Amniotic epithelial cell (primary cell): ENCODE measurements around the gene KLRC4.
"Not testable (repeated sequence)": the region's sequence is repeated elsewhere in the genome, so short reads cannot be mapped to it uniquely, and the experiment has no call there.

ENCODE experiments used
- DNase-seq: peaks from one replicate; pipeline ENCODE4 v3.0.0-alpha.2; 2010; ENCODE audit warnings: low read depth

KLRC4 gene

DNA sequence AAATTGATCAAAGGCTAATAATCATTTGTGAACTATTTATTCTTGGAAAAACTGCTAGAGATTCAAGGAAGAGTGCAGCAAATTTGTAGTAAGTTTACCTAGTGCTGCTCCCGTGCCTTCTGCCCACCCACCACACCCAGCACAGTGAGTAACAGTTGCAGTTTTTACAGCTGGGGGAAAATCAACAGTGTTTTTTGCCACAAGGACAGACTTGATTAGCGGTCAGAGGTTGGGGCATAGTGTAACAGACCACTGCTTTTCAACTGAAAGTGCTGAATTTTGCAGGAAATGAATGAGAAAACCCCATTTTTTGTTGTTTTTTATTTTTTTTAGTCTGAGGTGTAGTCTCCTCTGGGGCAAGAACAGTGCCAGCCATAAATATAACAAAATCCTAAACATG, 12.3 kb downstream of the KLRC4 start:
- no peak for DNase-seq

DNA sequence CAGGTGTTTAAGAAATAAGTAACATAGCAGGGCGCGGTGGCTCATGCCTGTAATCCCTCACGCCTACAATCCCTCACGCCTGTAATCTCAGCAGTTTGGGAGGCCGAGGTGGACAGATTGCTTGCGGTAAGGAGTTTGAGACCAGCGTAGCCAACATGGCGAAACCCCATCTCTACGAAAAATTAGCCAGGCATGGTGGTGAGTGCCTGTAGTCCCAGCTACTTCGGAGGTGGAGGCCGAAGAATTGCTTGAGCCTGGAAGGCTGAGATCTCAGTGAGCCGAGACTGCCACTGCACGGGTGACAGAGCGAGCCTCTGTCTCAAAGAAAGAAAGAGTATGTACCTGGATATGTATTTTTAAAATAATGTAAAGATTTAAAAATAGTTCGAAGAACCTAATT, 13.4 kb downstream of the KLRC4 start:
- DNase-seq: not testable (repeated sequence)

DNA sequence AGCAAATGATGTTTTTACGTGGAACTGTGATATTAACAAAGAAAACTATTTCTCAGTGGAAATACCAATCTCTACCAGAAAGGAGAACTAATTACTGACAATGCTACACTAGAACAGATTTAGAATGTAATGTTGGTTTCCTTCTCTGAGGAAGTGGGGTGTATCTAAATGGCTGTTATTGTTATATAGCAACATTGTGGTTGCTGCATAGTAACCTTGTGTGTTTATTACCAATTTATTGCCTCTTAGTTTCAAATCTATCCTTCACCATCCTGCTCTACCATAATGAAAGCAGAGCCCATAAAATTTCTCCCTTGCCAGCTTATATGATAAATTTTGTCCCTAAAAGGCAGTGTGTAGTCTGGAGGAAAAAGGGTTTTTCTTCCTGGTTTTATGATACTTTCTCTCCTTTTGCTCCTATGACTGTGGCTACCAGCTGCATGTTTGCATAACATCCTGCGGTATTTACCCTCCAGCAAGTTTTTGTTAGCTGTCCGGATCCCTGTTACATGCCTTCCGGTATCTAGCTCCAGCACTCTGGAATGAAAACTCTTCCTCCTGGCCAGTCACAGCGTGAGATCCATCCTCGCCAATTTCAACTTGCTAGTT, 14.1 kb downstream of the KLRC4 start:
- DNase-seq: peak; percentile 73

DNA sequence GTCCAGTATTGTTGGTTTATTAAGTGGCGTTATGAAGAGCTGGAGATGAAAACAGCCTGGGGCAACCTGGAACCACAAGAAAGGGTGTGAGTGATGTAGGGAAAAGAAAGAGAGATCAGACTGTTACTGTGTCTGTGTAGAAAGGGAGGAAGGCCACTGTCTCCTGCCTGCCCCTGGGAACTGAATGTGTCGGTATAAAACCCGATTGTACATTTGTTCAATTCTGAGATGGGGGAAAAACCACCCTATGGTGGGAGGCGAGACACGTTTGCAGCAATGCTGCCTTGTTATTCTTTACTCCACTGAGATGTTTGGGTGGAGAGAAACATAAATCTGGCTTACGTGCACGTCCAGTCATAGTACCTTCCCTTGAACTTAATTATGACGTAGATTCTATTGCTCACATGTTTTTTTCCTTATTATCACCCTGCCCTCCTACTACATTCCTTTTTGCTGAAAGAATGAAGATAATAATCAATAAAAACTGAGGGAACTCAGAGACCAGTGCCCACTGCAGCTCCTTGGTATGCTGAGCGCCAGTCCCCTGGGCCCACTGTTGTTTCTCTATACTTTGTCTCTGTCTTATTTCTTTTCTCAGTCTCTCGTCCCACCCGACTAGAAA, 14.9 kb downstream of the KLRC4 start:
- not testable (repeated sequence) for DNase-seq

DNA sequence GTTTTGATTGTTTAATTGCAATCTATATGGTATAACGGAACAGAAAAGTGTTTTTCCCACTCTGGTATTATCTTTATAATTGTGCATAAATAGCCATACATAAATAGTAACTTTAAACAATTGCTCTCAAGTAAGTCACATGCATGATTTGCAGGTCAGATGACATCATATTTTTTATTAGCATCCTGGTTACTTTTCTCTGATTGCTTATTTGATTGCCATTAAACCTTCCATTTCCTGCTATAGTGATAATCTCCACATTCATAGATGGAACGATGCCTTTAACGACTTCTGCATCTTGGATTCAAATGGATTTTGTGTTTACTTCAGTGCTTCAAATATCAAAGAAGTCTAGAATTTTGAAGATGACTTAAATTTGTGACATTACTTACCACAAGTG, 16.3 kb downstream of the KLRC4 start:
- DNase-seq: no peak

DNA sequence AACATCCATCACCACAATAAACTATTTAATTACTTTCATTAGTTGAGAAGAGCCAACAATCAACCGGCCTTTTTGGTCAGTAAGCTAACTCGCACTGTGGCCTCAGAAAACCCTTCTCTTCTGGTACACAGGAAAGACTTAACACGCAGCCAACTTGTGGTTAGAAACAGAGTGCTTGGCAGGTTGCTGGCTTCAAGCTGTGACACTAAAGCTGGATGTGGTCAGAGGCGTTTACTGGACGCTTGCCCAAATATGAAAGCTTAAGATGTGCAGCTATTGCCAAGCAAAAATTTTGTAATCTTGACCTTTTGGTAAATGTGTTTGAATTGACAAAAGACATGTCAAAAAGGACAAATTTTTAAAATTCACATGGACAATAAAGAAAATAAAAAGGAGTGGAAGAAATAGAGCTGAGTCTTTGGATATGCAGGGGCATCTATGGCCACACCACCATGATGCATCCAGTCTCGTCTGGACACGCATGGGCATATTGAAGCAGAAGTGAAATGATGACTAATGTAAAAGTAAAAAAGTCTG, 17.1 kb downstream of the KLRC4 start:
- DNase-seq: peak; percentile 95

DNA sequence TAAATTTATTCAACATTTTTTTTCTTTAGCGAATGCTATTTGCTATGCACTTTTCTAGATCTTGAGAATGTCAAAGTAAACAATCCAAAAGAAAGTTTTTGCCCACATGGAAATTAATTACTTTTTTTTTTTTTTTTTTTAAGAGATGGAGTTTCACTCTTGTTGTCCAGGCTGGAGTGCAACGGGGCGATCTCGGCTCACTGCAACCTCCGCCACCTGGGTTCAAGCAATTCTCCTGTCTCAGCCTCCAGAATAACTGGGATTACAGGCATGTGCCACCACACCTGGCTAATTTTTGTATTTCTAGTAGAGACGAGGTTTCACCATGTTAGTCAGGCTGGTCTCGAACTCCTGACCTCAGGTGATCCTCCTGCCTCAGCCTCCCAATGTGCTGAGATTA, 18.6 kb downstream of the KLRC4 start:
- DNase-seq: not testable (repeated sequence)

DNA sequence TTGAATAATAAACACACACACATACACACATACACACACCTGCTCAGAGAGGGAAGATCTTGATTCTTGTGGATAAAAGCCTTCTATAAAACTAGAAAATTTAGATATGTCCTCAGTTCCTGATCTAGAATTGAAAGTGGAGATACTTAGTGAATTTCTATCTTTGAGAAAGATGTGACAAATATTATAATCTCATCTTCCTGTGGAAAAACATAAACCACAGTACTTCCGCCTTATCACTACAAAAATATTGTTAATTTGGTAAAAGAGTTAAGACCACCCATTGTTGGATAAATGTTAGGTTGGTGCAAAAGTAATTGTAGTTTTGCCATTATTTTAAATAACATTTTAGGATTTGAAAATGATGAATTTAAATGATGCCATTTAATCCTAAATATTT, 19.7 kb downstream of the KLRC4 start, which contains the start of gene KLRK1:
TSS of gene KLRK1 (minus strand) at position 138 of the 400 bp plus-strand sequence. CDS start 1,231 bp downstream, outside the sequence.
- no peak for DNase-seq

DNA sequence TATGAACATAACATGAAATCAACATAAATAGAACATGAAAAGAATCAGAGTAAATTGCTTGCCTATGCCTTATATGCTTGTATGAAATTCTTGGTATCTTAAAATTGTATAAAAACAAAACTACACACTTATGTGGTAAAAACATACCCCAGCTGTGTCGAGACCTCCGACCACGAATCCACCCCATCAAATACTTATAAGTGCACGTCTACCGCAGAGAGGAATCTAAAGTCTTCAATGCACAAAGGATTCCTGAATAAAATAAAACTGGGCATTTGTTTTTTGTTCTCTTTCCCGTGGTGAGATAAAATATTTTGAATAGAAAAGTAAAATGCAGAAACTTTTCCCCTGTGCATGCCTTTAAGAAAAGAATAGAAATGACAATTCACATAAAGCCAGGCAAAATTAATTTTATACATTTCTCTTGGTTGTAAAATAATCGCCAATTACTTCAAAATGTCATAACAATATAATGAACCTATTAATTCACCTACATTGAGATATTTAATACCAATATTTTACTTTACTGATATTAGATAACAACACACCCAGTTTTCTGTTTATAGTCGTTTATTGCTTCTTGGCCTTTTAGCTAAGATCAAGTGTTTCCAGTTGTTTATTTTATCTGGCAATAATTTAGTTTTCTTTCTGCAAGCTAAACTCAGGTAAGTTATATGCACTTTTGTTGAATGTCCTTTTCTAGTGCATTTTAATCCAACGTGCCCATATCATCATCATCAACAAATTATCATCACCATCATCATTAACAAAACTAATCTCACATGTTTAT, 20.7 kb downstream of the KLRC4 start:
- DNase-seq: no peak

DNA sequence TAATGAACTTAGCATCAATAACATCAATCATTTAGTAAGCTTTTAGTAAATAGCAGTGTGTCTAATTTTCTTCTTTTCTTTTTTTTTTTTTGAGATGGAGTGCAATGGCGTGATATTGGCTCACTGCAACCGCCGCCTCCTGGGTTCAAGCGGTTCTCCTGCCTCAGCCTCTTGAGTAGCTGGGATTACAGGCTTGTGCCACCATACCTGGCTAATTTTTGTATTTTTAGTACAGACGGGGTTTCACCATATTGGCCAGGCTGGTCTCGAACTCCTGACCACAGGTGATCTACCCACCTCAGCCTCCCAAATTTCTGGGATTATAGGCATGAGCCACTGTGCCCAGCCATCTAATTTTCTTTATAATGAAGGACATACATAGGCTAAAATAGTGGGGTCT, 22.1 kb downstream of the KLRC4 start:
- DNase-seq: not testable (repeated sequence)

DNA sequence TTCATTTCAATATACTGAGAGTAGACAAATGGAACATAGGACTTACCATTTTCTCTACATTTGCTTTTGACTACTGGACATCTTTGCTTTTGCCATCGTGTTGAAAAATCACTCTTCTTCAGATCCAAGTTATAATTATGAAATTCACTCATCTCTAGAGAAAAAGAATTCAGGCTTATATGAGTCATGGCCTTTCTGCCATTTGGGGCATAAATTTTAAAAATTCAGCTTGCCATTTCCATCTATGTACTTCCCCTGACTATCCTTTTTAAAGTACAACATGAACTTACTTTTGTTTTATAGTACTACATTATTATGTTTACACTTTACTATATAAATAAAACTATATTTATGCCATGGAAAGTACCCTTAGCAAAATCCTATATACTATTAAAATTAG, 22.7 kb downstream of the KLRC4 start:
- DNase-seq: no peak

DNA sequence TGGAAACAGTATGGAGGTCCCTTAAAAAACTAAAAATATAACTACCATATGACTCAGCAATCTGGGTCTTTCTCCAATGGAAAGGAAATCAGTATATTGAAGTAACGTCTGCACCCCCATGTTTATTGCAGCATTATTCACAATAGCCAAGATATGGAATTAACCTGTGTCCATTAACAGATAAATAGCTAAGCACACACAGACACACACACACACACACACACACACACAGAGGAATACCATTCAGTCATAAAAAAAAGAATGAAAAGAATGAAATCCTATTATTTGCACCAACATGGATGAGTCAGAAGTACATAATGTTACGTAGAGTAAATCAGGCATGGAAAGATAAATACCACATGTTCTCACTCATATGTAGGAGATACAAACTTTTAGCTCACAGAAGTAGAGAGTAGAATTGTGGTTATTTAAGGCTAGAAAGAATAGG, 24.4 kb downstream of the KLRC4 start:
- peak; percentile 91 for DNase-seq

DNA sequence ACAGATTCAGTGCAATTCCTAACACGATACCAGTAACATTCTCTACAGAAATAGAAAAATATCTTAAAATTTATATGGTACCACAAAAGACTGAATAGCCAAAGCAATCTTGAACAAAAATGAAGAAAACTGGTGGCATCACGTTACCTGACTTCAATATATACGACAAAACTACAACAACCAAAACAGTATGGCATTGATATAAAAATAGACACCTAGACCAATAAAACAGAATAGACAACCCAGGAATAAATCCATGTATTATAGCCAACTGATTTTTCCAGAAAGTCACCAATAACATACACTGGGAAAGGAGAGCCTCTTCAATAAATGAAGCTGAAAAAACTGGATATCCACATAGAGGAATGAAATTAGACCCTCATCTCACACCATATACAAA, 25.4 kb downstream of the KLRC4 start:
- DNase-seq: no peak

DNA sequence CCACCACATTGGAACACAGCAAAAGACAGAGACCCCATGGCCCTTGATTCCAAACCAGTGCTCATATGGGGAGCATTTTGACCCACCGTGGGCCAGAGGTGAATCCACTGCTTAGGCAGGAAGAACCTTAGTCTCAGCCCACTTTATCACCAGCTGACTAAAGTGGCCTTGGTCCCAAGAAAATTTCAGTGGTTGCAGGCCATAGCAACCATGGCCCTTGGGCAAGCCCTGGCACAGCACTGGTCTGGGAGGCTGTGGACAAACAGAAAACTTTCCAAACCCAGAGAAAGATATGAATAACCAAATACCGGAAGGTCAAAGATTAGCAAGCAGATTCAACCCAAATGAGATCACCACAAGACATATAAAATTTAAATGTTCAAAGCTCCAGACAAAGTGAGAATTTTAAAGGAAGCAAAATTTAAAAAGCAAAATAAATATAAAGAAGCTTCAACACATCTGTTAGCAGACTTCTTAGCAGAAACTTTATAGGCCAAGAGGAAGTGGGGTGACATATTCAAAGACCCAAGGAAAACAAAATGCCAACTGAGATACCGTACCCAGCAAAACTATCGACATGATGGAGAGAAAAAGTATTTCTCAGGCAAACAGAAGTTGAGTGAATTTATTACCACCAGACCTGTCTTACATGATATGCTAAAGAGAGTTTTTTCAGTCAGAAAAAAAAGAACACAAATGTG, 27.5 kb downstream of the KLRC4 start:
- DNase-seq: no peak

DNA sequence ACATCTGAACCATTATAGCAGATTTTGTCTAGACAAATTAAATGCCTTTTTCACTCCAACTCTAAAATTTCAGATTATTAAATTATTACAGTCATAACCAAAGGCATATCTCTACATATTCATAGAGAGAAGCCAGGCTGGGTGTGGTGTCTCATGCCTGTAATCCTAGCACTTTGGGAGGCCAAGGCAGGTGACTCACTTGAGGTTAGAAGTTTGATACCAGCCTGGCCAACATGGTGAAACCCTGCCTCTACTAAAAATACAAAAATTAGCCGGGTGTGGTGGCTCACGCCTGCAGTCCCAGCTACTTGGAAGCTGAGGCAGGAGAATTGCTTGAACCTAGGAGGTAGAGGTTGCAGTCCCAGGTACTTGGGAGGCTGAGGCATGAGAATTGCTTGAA, 30.8 kb downstream of the KLRC4 start:
- DNase-seq: not testable (repeated sequence)

DNA sequence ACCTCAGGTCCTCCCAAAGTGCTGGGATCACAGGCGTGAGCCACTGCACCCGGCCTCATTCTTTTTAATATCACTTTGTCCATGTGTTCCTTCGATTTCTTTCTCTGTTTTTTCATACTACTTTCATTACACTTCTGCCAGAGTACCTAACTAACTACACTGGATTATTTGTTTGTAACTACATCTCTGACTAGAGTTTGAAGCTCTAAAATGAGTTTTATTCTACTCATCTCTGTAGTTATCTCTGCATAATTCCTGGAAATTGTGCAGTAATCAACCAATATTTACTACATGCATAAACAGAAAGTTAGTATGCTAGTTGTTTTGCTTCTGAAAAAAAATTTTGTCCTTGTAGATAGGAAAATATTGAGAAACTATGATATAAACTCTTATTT, 34.9 kb downstream of the KLRC4 start:
- no peak for DNase-seq

DNA sequence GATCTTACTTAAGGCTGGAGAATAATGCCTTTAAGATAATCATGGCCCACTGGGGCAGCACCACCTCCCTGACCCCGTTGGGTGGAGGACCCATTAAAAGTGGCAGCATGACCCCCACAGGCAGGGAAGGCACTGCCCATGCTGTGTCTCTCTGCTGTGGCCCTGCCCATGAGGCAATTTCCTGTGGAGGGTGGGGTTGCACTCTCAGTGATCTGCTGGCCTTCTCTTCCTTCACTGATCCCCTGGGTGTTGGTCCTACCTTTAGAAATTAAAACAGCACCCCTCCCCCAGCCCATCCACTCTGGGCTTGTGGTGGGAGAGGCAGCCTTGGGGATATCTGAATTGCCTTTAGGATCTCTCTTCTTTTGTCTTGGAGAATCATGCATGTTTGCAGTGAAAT, 37.0 kb downstream of the KLRC4 start:
- DNase-seq: no peak

DNA sequence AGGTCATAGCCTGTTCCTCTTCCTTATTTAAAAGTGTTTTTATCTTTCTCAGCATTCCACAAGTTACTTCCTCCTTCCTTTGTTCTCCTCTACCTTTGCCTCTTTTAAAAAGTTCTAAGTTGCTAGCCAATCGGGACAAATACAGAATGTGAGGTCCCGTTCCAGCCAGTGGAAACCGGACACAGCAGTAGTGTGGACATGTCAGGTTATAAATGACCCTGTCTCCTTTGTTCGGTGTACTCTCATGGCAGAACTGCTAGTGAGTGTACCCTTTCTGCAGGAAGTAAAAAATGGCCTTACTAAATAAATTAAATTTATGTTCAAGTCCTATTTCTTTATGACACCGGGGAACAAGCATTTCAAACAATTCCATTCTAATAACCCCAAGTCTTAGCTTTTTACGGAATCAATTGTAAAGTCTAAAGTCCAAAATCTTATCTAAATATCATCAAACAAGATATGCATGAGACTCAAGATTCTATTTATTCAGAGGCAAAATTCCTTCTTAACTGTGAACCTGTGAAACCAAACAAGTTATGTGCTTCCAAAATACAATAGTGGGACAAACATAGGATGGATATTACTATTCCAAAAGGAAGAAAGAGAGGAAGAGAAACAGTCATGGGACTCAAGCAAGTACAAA, 37.5 kb downstream of the KLRC4 start:
- not testable (repeated sequence) for DNase-seq

DNA sequence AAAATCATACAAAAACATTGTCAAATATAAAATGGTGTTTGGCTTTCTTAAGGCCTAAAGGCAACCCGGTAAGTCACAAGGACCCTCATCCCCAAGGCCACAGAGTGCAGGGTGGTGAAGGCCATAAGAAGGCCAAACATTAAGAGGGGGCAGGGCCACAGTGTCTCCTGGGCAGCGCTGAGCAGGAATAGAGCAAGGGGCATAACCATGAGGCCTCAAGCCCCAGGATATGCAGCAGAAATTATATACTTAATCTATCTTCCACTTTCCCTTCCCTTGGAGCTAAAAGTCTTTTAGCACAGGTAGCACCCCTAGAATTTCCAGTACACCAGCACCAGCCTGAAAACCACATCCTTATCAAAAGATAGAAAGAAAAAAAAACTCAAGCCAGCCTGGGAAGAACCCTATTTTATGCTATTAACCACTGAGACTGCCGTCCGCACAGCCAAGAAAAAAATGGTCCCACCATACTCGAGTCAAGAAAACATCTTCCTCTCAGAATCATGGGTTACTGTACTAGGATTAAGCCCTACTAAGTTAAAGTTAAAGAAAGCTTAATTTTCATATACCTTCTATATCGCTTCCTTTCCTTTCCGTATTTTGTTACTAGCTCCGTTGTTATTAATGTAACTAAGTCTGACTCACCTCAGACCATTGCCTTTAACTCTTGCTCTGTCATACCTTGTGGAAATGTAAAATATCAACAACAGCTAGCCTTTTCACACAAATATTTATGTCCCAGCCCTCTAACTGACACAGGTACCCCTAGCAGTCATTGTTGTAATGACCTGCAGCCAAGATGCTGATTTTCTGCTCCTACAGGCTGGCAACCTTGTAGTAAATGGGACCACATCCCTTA, 39.8 kb downstream of the KLRC4 start:
- DNase-seq: no peak
